CD14-positive monocyte (primary cell): ENCODE results near the gene ARV1. TPM values are rescaled to one million over a fixed set of nuclear protein-coding genes. Genes with fewer than 3 reads are reported as not detected.

Experiments used
- DNase-seq, 3 donors: peaks; one replicate each; pipeline ENCODE4 v3.0.0-alpha.2; 2011 to 2022
- H2AFZ ChIP-seq: 2 replicates; pipeline ENCODE4 v1.6.0; 2012; ENCODE audit warnings: mild to moderate bottlenecking, low read depth, low read length, inconsistent platforms; ENCODE audit not compliant: insufficient read depth, poor library complexity, severe bottlenecking
- H3K27ac ChIP-seq, 2 donors: 1 replicate in 1 of 2; 2 replicates in 1 of 2; pipeline ENCODE4 v1.5.1; 2012 to 2013; ENCODE audit warnings: low read length in 2 of 2, control low read depth in 1 of 2, inconsistent platforms in 1 of 2, low read depth in 1 of 2, mild to moderate bottlenecking in 1 of 2
- H3K27me3 ChIP-seq, 2 donors: one replicate each; pipeline versions ENCODE4 v1.6.0 to v1.6.1; 2011 to 2013; ENCODE audit warnings: low read length in 2 of 2; ENCODE audit not compliant: control insufficient read depth in 2 of 2, insufficient read depth in 2 of 2
- H3K36me3 ChIP-seq, 2 donors: replicated peaks in 1 of 2; 1 replicate in 1 of 2; 2 replicates in 1 of 2; pipeline versions ENCODE4 v1.5.1 to v1.6.1; 2012 to 2013; ENCODE audit warnings: low read length in 2 of 2, control low read depth in 1 of 2, inconsistent platforms in 1 of 2, mild to moderate bottlenecking in 1 of 2; ENCODE audit not compliant: insufficient read depth in 2 of 2, control insufficient read depth in 1 of 2
- H3K4me1 ChIP-seq, 2 donors: 1 replicate in 1 of 2; 2 replicates in 1 of 2; pipeline versions ENCODE4 v1.5.1 to v1.6.1; 2012 to 2013; ENCODE audit warnings: low read length in 2 of 2, control low read depth in 1 of 2, inconsistent platforms in 1 of 2, mild to moderate bottlenecking in 1 of 2, moderate library complexity in 1 of 2; ENCODE audit not compliant: insufficient read depth in 2 of 2, control insufficient read depth in 1 of 2
- H3K4me2 ChIP-seq: replicated peaks from 2 replicates; pipeline ENCODE3; 2012; ENCODE audit warnings: low read length, moderate library complexity, mild to moderate bottlenecking; ENCODE audit not compliant: poor library complexity, severe bottlenecking; ENCODE audit errors: extremely low read depth
- H3K4me3 ChIP-seq, 3 experiments: fragments of 200-600 bp in 1 of 3; sonication (generic) in 1 of 3; replicated peaks in 1 of 3; 1 replicate in 2 of 3; 2 replicates in 1 of 3; pipeline ENCODE4 v1.5.1; 2011 to 2013; ENCODE audit warnings: low read length in 3 of 3, mild to moderate bottlenecking in 3 of 3, control low read depth in 2 of 3, low read depth in 2 of 3, inconsistent platforms in 1 of 3, moderate library complexity in 1 of 3
- H3K79me2 ChIP-seq: 2 replicates; pipeline ENCODE4 v1.6.0; 2012; ENCODE audit warnings: mild to moderate bottlenecking, control low read depth, inconsistent platforms, low read length, moderate library complexity; ENCODE audit not compliant: insufficient read depth
- H3K9ac ChIP-seq: 2 replicates; pipeline ENCODE4 v1.6.0; 2017; ENCODE audit warnings: low read length, mild to moderate bottlenecking; ENCODE audit not compliant: insufficient read depth, poor library complexity, severe bottlenecking
- H3K9me3 ChIP-seq, 2 donors: replicated peaks in 1 of 2; 1 replicate in 1 of 2; 2 replicates in 1 of 2; pipeline versions ENCODE4 v1.5.1 to v1.6.1; 2012 to 2013; ENCODE audit warnings: low read length in 2 of 2, control low read depth in 1 of 2; ENCODE audit not compliant: control insufficient read depth in 1 of 2, insufficient read depth in 1 of 2
- H4K20me1 ChIP-seq: 2 replicates; pipeline ENCODE4 v1.6.0; 2012; ENCODE audit warnings: mild to moderate bottlenecking, low read length, control low read depth, moderate library complexity; ENCODE audit not compliant: insufficient read depth
- H3K27ac Mint-ChIP-seq, 7 donors: one replicate each; pipeline ENCODE4 v1.8.0; 2020; ENCODE audit warnings: mild to moderate bottlenecking in 7 of 7, mixed read lengths in 7 of 7, moderate library complexity in 6 of 7, inconsistent platforms in 2 of 7
- H3K27me3 Mint-ChIP-seq, 3 donors: one replicate each; pipeline ENCODE4 v1.8.0; 2021 to 2022; ENCODE audit warnings: low read depth in 3 of 3, mild to moderate bottlenecking in 3 of 3, mixed read lengths in 3 of 3, moderate library complexity in 3 of 3, inconsistent platforms in 1 of 3
- H3K36me3 Mint-ChIP-seq, 2 donors: one replicate each; pipeline ENCODE4 v1.8.0; 2020; ENCODE audit warnings: mixed read lengths in 2 of 2, inconsistent platforms in 1 of 2, mild to moderate bottlenecking in 1 of 2
- H3K4me1 Mint-ChIP-seq: one replicate; pipeline ENCODE4 v1.8.0; 2020; ENCODE audit warnings: mild to moderate bottlenecking, mixed read lengths
- H3K4me3 Mint-ChIP-seq, 2 donors: one replicate each; pipeline ENCODE4 v1.8.0; 2020; ENCODE audit warnings: mild to moderate bottlenecking in 2 of 2, mixed read lengths in 2 of 2, moderate library complexity in 1 of 2
- H3K9me3 Mint-ChIP-seq, 7 donors: one replicate each; pipeline ENCODE4 v1.8.0; 2020 to 2022; ENCODE audit warnings: mixed read lengths in 7 of 7, mild to moderate bottlenecking in 6 of 7, moderate library complexity in 6 of 7, inconsistent platforms in 2 of 7
- WGBS: methylation state at CpG from one replicate; pipeline ENCODE4 v1.1.5; 2013; ENCODE audit warnings: missing lambda C conversion rate; ENCODE audit not compliant: insufficient coverage; 5-methylcytosine and 5-hydroxymethylcytosine counted together
- intact Hi-C, 2 donors: fragments of 100-400 bp; cut with micrococcal nuclease; formaldehyde crosslinking; loops; one replicate each; pipeline versions ENCODE4 v1.15.0 to v1.15.1; 2023
- polyA plus RNA-seq, 3 donors: library from polyadenylated mRNA; depleted of rRNA in 1 of 3; unstranded in 2 of 3; stranded (reverse) in 1 of 3; fragments of 300-500 nt in 2 of 3; fragments of >200 nt in 1 of 3; fragmentation: Illumina TruSeq in 2 of 3; gene quantifications; 1 replicate in 2 of 3; 2 replicates in 1 of 3; pipeline ENCODE4 v1.2.3, GENCODE V29; 2012 to 2021
- TF ChIP-seq, protein P1 (sequence below): fragments of 200-600 bp; IDR thresholded peaks from one replicate; pipeline ENCODE4 v1.8.0; 2022; ENCODE audit warnings: antibody characterized with exemption, mild to moderate bottlenecking

The ARV1 gene
- polyA plus RNA-seq, 3 donors, result 7.7 to 19.2 (median 15.0) TPM

DNA sequence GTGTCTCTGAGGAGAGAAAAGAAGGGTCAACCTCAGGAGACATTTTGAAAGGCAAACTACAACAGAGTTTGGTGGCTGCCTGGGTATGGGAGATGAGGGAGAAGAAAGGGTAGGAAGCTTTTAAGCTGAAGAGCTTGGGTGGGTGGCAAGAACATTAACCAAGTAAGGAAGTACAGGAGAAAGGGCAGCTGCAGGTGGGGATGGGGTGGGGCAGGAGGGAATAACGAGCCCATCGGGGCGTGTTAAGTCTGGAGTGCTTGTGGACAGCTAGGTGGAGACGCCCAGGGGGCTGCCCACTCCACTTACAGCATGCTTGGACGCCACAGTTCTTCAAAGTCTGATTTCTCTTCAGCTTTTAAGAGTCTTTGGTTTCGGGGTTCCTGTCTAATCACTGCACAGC, 43.0 kb upstream of the ARV1 start:
- H3K9me3 Mint-ChIP-seq, result no peaks in the 10 kb centered on the region
- H3K36me3 Mint-ChIP-seq, result peaks cover 83% of the 10 kb centered on the region in 2 donors

GRCh38 chr1:230936475-230936874, 42.4 kb upstream of the ARV1 start:
- no peak overlapping the region for H3K27ac ChIP-seq
- TF ChIP-seq, protein P1, sequence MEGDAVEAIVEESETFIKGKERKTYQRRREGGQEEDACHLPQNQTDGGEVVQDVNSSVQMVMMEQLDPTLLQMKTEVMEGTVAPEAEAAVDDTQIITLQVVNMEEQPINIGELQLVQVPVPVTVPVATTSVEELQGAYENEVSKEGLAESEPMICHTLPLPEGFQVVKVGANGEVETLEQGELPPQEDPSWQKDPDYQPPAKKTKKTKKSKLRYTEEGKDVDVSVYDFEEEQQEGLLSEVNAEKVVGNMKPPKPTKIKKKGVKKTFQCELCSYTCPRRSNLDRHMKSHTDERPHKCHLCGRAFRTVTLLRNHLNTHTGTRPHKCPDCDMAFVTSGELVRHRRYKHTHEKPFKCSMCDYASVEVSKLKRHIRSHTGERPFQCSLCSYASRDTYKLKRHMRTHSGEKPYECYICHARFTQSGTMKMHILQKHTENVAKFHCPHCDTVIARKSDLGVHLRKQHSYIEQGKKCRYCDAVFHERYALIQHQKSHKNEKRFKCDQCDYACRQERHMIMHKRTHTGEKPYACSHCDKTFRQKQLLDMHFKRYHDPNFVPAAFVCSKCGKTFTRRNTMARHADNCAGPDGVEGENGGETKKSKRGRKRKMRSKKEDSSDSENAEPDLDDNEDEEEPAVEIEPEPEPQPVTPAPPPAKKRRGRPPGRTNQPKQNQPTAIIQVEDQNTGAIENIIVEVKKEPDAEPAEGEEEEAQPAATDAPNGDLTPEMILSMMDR, result no peak
- peaks cover 46 to 99% of the 10 kb centered on the region in 2 donors for H3K36me3 ChIP-seq
- no peak overlapping the region for H3K4me2 ChIP-seq
- Mint-ChIP-seq H3K27me3 (no peaks in the 10 kb centered on the region), H3K36me3 (peaks cover 78 to 79% of the 10 kb centered on the region in 2 donors), H3K27ac (no peak overlapping the region), H3K4me3 (no peak overlapping the region), H3K4me1 (no peaks in the 10 kb centered on the region), H3K9me3 (no peaks in the 10 kb centered on the region)
- H3K4me3 ChIP-seq, result no peak overlapping the region
- 100% methylated on average over 2 of the region's 5 CpGs for WGBS
- H3K4me1 ChIP-seq, result no peaks in the 10 kb centered on the region
- DNase-seq, result no peak
- no peaks in the 10 kb centered on the region for H3K27me3 ChIP-seq
- no peaks in the 10 kb centered on the region for H3K79me2 ChIP-seq
- no peaks in the 10 kb centered on the region for H3K9me3 ChIP-seq
- no peak overlapping the region for H2AFZ ChIP-seq
- intact Hi-C loops, result no loop called here
- no peaks in the 10 kb centered on the region for H4K20me1 ChIP-seq
- H3K9ac ChIP-seq, result no peak overlapping the region

More for the DNA sequence above, 43.0 kb upstream of the ARV1 start:
- H4K20me1 ChIP-seq, result no peaks in the 10 kb centered on the region
- H3K27me3 ChIP-seq, result no peaks in the 10 kb centered on the region
- H3K9me3 ChIP-seq, result no peaks in the 10 kb centered on the region
- no peak overlapping the region for H3K9ac ChIP-seq
- H3K27ac ChIP-seq, result no peak overlapping the region
- H2AFZ ChIP-seq, result no peak overlapping the region
- no peaks in the 10 kb centered on the region for H3K79me2 ChIP-seq
- H3K4me3 ChIP-seq, result no peak overlapping the region
- Mint-ChIP-seq H3K27ac (peak overlapping the region in 1 of 7 donors; percentile 0), H3K4me1 (no peaks in the 10 kb centered on the region), H3K27me3 (no peaks in the 10 kb centered on the region), H3K4me3 (no peak overlapping the region)
- no peaks in the 10 kb centered on the region for H3K4me1 ChIP-seq
- H3K4me2 ChIP-seq, result no peak overlapping the region
- TF ChIP-seq, protein P1, result no peak
- H3K36me3 ChIP-seq, result peaks cover 51 to 99% of the 10 kb centered on the region in 2 donors
- whole genome bisulfite sequencing, result 100% methylated on average over 2 of the region's 6 CpGs
- DNase-seq, result no peak
- intact Hi-C loops, result no loop called here
